ENCODE results near the gene AKAP8. TPM values are rescaled to one million over a fixed set of nuclear protein-coding genes. Genes with fewer than 3 reads are reported as not detected.

Gene AKAP8
- total and polyA plus RNA-seq, 5 donors from 2014 or later: 11.3 to 79.1 (median 13.7) TPM

DNA sequence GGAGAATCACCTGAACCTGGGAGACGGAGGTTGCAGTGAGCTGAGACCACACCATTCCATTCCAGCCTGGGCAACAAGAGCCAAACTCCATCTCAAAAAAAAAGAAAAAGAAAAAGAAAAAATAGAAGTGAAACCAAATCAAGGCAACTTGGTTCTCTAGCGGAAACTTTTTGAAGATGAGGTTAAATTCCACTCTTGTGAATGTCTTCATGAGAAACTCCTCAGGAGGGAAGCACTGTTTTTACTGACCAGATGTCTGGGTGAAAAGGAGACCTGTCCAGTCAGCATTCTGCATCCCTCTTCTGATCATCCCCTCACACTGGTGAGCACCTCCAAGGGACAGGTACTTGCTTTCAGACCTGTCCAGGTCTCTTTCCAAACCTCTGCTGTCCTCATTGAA, 63.1 kb downstream of the AKAP8 start:
- Histone ChIP-seq H3K27ac (ENCODE audit: insufficient read depth, low read length, poor library complexity, severe bottlenecking) (peak overlapping the region; percentile 26), H3K27me3 (ENCODE audit: control insufficient read depth, insufficient read depth, low read length) (no peaks in the 10 kb centered on the region), H3K36me3 (ENCODE audit: control insufficient read depth, insufficient read depth, low read length) (no peaks in the 10 kb centered on the region), H3K9me3 (ENCODE audit: control insufficient read depth in 2 of 2, low read length in 2 of 2) (no peaks in the 10 kb centered on the region), H3K4me3 (ENCODE audit: low read depth, low read length) (peak overlapping the region; percentile 49), H3K4me1 (ENCODE audit: control insufficient read depth, insufficient read depth, low read length, poor library complexity, severe bottlenecking) (peaks cover 85% of the 10 kb centered on the region)
- Mint-ChIP-seq H3K9me3 (no peaks in the 10 kb centered on the region), H3K4me3 (peak overlapping the region; percentile 21 to 76 (median 73)), H3K36me3 (peaks cover 6% of the 10 kb centered on the region), H3K27me3 (peaks cover 4% of the 10 kb centered on the region), H3K4me1 (peaks cover 35 to 98% (median 75%) of the 10 kb centered on the region in 4 donors), H3K27ac (peak overlapping the region; percentile 52 to 91 (median 74))
- DNase-seq: no peak
- no peak for ATAC-seq (ENCODE audit: low read depth in 2 of 2)

DNA sequence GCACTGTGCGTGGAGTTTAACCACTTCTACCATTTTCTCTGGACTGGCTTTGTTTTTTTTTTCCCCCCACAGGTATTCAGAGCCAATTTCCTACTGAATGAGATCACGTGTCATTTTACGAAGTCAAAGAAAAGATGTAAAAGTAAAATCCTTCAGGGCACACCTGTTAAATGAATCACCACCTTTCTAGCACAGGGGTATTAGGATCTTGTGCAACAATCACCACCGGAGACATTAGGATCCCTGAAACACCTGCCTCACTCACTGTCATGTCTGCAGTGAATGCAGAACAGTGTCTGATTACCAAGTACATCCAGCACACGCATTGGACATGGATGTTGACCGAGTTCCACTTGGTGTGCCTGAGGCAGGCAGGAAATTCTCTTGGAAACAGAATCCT, 64.5 kb downstream of the AKAP8 start:
- Histone ChIP-seq H3K4me1 (ENCODE audit: control insufficient read depth, insufficient read depth, low read length, poor library complexity, severe bottlenecking) (peaks cover 82% of the 10 kb centered on the region), H3K27me3 (ENCODE audit: control insufficient read depth, insufficient read depth, low read length) (no peaks in the 10 kb centered on the region), H3K27ac (ENCODE audit: insufficient read depth, low read length, poor library complexity, severe bottlenecking) (no peak overlapping the region), H3K9me3 (ENCODE audit: control insufficient read depth in 2 of 2, low read length in 2 of 2) (no peaks in the 10 kb centered on the region), H3K4me3 (ENCODE audit: low read depth, low read length) (no peak overlapping the region), H3K36me3 (ENCODE audit: control insufficient read depth, insufficient read depth, low read length) (no peaks in the 10 kb centered on the region)
- H3K36me3 Mint-ChIP-seq: peaks cover 6% of the 10 kb centered on the region
- peaks cover 4% of the 10 kb centered on the region for H3K27me3 Mint-ChIP-seq
- H3K4me1 Mint-ChIP-seq: peaks cover 25 to 93% (median 66%) of the 10 kb centered on the region in 4 donors
- no peaks in the 10 kb centered on the region for H3K9me3 Mint-ChIP-seq
- H3K27ac Mint-ChIP-seq: peak overlapping the region in 1 of 3 donors; percentile 87
- no peak for DNase-seq
- peak overlapping the region in 3 of 4 donors; percentile 20 to 53 (median 36) for H3K4me3 Mint-ChIP-seq
- no peak for ATAC-seq (ENCODE audit: low read depth in 2 of 2)

DNA sequence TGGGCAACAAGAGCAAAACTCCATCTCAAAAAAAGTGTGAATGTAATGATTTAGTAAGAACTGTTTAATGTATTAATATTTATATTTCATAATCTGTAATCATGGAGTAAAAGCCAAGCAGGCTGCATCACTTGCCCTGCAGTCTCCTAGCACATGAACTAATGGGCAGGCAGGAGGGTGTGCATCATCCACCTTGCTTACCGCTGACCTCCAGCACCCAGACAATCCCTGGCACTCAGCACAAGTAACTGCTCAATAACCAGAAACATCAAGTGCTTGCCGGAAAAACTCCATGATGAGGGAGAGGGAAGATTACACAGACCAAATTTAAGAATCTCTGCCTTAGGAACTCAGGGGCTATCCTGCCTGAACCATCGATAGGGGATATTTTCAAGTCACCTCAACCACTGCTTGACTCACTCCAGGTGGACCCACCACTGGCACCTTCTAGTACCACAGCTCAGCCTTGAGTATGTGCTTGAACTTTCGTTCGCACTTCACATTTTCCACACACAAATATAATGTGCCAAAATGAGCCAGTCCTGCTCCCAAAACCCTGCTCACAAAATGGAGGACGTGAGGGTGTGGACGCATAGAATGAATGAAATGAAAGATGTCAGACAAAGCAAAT, 65.8 kb downstream of the AKAP8 start:
- peaks cover 78% of the 10 kb centered on the region for H3K4me1 ChIP-seq (ENCODE audit: control insufficient read depth, insufficient read depth, low read length, poor library complexity, severe bottlenecking)
- Mint-ChIP-seq H3K4me1 (peaks cover 32 to 93% (median 67%) of the 10 kb centered on the region in 4 donors), H3K9me3 (no peaks in the 10 kb centered on the region), H3K27me3 (peaks cover 4% of the 10 kb centered on the region), H3K36me3 (peaks cover 6% of the 10 kb centered on the region), H3K4me3 (peak overlapping the region; percentile 4 to 68 (median 48)), H3K27ac (peak overlapping the region in 1 of 3 donors; percentile 55)
- H3K27me3 ChIP-seq (ENCODE audit: control insufficient read depth, insufficient read depth, low read length): no peaks in the 10 kb centered on the region
- H3K27ac ChIP-seq (ENCODE audit: insufficient read depth, low read length, poor library complexity, severe bottlenecking): no peak overlapping the region
- H3K36me3 ChIP-seq (ENCODE audit: control insufficient read depth, insufficient read depth, low read length): no peaks in the 10 kb centered on the region
- no peak overlapping the region for H3K4me3 ChIP-seq (ENCODE audit: low read depth, low read length)
- no peak for ATAC-seq (ENCODE audit: low read depth in 2 of 2)
- H3K9me3 ChIP-seq (ENCODE audit: control insufficient read depth in 2 of 2, low read length in 2 of 2): no peaks in the 10 kb centered on the region
- no peak for DNase-seq

DNA sequence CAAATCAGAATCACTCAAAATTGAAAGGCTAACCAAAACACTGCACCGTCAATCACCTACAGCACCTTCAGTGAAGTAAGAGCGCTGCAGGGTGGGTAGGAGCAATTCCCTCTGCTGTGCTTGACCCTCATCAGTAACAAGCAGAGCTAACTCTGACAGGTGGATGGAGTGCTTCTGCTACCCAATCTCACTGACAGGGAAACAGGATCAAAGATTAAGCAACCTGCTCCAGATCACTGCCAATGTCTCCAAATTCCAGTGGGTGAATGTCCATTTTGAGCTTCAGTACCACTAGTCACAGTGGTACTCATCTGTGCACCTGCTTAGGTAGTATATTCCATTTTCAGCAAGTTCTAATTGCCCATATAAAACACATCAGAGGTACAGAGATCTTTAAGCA, 72.4 kb downstream of the AKAP8 start:
- Histone ChIP-seq H3K36me3 (ENCODE audit: control insufficient read depth, insufficient read depth, low read length) (no peaks in the 10 kb centered on the region), H3K4me1 (ENCODE audit: control insufficient read depth, insufficient read depth, low read length, poor library complexity, severe bottlenecking) (peaks cover 74% of the 10 kb centered on the region), H3K9me3 (ENCODE audit: control insufficient read depth in 2 of 2, low read length in 2 of 2) (no peaks in the 10 kb centered on the region), H3K27me3 (ENCODE audit: control insufficient read depth, insufficient read depth, low read length) (no peaks in the 10 kb centered on the region), H3K4me3 (ENCODE audit: low read depth, low read length) (peak overlapping the region; percentile 50), H3K27ac (ENCODE audit: insufficient read depth, low read length, poor library complexity, severe bottlenecking) (no peak overlapping the region)
- H3K4me3 Mint-ChIP-seq: peak overlapping the region in 3 of 4 donors; percentile 29 to 49 (median 36)
- peak overlapping the region in 2 of 3 donors; percentile 59 to 65 for H3K27ac Mint-ChIP-seq
- no peak for ATAC-seq (ENCODE audit: low read depth in 2 of 2)
- no peaks in the 10 kb centered on the region for H3K27me3 Mint-ChIP-seq
- no peaks in the 10 kb centered on the region for H3K9me3 Mint-ChIP-seq
- DNase-seq: no peak
- peaks cover 3% of the 10 kb centered on the region for H3K36me3 Mint-ChIP-seq
- peaks cover 20 to 89% (median 63%) of the 10 kb centered on the region in 4 donors for H3K4me1 Mint-ChIP-seq

DNA sequence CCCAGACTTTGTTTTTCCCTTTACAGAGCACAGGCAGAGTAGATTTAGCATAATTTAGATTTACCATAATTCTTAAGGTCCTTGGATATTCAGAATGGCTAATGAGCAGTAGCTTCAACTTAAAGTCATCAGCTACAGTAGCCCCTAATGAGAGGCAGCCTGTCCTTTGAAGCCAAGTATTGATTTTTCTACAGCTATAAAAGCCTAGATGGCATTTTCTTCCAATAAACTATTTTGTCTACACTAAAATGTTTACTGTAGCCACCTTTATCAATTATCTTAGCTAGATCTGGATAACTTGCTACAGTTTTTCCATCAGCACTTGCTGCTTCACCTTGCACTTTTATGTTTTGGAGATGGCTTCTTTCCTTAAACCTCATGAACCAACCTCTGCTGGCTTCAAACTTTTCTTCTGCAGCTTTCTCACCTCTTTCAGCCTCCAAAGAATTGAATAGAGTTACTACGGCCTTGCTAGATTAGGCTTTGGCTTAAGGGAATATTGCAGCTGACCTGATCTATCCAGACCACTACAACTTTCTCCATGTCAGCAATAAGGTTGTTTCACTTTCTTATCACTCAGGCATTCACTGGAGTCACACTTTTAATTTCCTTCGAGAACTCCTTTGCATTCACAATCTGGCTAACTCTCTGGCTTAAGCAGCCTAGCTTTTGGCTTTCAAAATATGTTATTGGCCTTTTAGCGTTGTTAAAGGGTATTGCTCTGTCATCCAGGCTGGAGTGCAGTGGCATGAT, 73.8 kb downstream of the AKAP8 start:
- peaks cover 65% of the 10 kb centered on the region for H3K4me1 ChIP-seq (ENCODE audit: control insufficient read depth, insufficient read depth, low read length, poor library complexity, severe bottlenecking)
- no peaks in the 10 kb centered on the region for H3K27me3 Mint-ChIP-seq
- peak overlapping the region in 2 of 3 donors; percentile 25 to 65 for H3K27ac Mint-ChIP-seq
- H3K9me3 ChIP-seq (ENCODE audit: control insufficient read depth in 2 of 2, low read length in 2 of 2): no peaks in the 10 kb centered on the region
- H3K9me3 Mint-ChIP-seq: no peaks in the 10 kb centered on the region
- H3K36me3 Mint-ChIP-seq: peaks cover 3% of the 10 kb centered on the region
- H3K27ac ChIP-seq (ENCODE audit: insufficient read depth, low read length, poor library complexity, severe bottlenecking): no peak overlapping the region
- H3K4me1 Mint-ChIP-seq: peaks cover 25 to 90% (median 60%) of the 10 kb centered on the region in 4 donors
- H3K36me3 ChIP-seq (ENCODE audit: control insufficient read depth, insufficient read depth, low read length): no peaks in the 10 kb centered on the region
- ATAC-seq (ENCODE audit: low read depth in 2 of 2) (no peak), DNase-seq (no peak)
- H3K4me3 Mint-ChIP-seq: peak overlapping the region in 3 of 4 donors; percentile 29 to 56 (median 43)
- peak overlapping the region; percentile 34 for H3K4me3 ChIP-seq (ENCODE audit: low read depth, low read length)
- no peaks in the 10 kb centered on the region for H3K27me3 ChIP-seq (ENCODE audit: control insufficient read depth, insufficient read depth, low read length)

DNA sequence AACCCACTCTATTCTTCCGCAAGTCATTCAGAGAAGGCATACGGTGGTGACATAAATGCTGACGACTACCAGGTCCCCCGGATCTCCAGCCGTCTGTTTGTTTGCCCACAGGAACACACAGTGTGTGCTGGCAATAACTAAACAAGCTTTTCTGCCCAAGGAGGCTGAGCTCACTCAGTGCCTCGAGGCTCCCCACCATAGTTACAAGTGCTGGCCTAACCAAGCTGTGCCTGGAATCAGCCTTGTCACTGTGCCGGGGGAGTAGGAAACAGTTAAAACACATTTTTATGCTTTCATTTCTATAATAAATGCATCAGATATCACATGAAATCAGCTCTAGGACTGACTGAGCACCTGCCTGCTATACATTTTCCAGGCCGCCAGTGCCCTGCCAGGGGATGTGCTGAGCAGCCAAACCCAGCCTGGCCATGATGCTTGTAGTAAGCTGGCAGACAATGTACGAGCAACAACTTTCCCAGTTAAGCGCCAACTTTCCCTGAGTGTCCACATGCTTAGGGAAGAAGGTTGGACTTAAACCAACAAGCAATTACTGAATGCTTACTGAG, 75.4 kb downstream of the AKAP8 start:
- no peak overlapping the region for H3K27ac ChIP-seq (ENCODE audit: insufficient read depth, low read length, poor library complexity, severe bottlenecking)
- no peaks in the 10 kb centered on the region for H3K9me3 ChIP-seq (ENCODE audit: control insufficient read depth in 2 of 2, low read length in 2 of 2)
- peak overlapping the region; percentile 40 to 76 (median 62) for H3K27ac Mint-ChIP-seq
- DNase-seq: no peak
- H3K36me3 ChIP-seq (ENCODE audit: control insufficient read depth, insufficient read depth, low read length): no peaks in the 10 kb centered on the region
- H3K4me3 Mint-ChIP-seq: peak overlapping the region in 3 of 4 donors; percentile 42 to 83 (median 72)
- no peaks in the 10 kb centered on the region for H3K27me3 ChIP-seq (ENCODE audit: control insufficient read depth, insufficient read depth, low read length)
- peak overlapping the region; percentile 29 for H3K4me3 ChIP-seq (ENCODE audit: low read depth, low read length)
- H3K4me1 ChIP-seq (ENCODE audit: control insufficient read depth, insufficient read depth, low read length, poor library complexity, severe bottlenecking): peaks cover 67% of the 10 kb centered on the region
- no peaks in the 10 kb centered on the region for H3K27me3 Mint-ChIP-seq
- peaks cover 3% of the 10 kb centered on the region for H3K36me3 Mint-ChIP-seq
- H3K9me3 Mint-ChIP-seq: no peaks in the 10 kb centered on the region
- no peak for ATAC-seq (ENCODE audit: low read depth in 2 of 2)
- peaks cover 23 to 92% (median 62%) of the 10 kb centered on the region in 4 donors for H3K4me1 Mint-ChIP-seq
